ENCODE measurements around the gene CD63. TPM values are rescaled to one million over a fixed set of nuclear protein-coding genes. Genes with fewer than 3 reads are reported as not detected.

CD63 gene
- total and polyA plus RNA-seq, 9 of the 15 experiments (the other 6 are each of a cell fraction or from before 2014, with no cell fraction given) = 313 to 735 (median 433) TPM

DNA sequence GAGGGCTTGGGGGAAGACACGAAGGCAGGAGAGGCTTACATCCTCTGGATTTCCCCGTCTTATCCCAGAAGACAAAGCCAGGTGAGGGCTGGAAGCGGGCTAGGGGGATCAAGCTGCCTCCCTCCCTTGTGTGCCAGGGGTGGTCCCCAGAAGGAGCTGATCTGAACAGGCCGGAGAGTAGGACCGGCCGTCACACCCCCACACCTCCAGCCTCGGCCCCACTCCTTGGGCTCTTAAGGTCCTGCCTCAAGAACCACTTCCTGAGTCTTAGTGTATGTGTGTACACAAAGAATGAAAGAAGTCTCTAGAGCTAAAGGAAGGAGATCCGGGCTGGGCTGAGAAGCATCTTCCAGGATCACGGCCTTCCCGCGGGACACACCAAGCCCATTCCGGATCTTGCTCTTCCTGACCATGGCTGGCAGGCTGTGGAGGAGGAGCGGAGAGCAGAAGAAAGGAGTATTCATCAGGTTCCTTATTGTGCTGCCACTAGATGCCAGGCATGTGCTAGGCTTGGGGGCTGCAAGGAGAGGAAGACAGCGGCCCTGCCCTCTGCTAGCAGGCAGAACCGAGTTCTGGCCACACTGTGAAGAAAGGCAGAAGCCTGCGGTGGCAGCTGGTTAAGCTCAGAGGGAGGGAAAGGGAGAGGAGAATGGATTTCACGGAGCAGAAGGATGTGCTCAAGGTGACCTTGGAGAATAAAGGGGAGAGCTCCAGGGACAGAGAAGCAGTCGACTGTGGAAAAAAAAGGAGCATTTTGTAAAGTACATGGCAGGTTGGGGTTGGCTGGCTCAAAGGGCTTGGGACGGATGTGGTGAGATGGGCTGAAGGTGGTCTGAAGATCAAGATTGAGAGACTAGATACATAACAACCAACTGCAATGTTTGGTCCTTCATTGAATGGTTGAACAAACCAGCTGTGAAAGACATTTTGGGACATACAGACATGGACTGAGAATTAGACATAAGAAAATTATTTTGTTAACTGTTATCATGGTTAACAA lies 1.3 kb upstream of the CD63 start (continued):
- TF ChIP-seq UBTF (IDR thresholded peaks at IDR 0.05; ENCODE audit: borderline replicate concordance in 1 of 2, low read depth in 2 of 2, low read length in 2 of 2) = 0 out of 4 replicates have a peak, but pooled peaks of 1 of the 2 experiments have one; percentile 15
- TF ChIP-seq, protein P1, sequence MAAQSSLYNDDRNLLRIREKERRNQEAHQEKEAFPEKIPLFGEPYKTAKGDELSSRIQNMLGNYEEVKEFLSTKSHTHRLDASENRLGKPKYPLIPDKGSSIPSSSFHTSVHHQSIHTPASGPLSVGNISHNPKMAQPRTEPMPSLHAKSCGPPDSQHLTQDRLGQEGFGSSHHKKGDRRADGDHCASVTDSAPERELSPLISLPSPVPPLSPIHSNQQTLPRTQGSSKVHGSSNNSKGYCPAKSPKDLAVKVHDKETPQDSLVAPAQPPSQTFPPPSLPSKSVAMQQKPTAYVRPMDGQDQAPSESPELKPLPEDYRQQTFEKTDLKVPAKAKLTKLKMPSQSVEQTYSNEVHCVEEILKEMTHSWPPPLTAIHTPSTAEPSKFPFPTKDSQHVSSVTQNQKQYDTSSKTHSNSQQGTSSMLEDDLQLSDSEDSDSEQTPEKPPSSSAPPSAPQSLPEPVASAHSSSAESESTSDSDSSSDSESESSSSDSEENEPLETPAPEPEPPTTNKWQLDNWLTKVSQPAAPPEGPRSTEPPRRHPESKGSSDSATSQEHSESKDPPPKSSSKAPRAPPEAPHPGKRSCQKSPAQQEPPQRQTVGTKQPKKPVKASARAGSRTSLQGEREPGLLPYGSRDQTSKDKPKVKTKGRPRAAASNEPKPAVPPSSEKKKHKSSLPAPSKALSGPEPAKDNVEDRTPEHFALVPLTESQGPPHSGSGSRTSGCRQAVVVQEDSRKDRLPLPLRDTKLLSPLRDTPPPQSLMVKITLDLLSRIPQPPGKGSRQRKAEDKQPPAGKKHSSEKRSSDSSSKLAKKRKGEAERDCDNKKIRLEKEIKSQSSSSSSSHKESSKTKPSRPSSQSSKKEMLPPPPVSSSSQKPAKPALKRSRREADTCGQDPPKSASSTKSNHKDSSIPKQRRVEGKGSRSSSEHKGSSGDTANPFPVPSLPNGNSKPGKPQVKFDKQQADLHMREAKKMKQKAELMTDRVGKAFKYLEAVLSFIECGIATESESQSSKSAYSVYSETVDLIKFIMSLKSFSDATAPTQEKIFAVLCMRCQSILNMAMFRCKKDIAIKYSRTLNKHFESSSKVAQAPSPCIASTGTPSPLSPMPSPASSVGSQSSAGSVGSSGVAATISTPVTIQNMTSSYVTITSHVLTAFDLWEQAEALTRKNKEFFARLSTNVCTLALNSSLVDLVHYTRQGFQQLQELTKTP (IDR thresholded peaks at IDR 0.05; ENCODE audit: low read depth in 1 of 2, partially characterized antibody in 2 of 2) = no peak
- no peak for TF ChIP-seq ILK (tag; IDR thresholded peaks at IDR 0.05; ENCODE audit: borderline replicate concordance, low read depth)
- no peak for TF ChIP-seq MTA1 (IDR thresholded peaks at IDR 0.05; ENCODE audit: borderline replicate concordance)
- no peak for TF ChIP-seq ZZZ3 (IDR thresholded peaks at IDR 0.05)
- no peak for TF ChIP-seq SLC30A9 (CRISPR knock-in tag; IDR thresholded peaks at IDR 0.05)
- TF ChIP-seq SRSF3 (IDR thresholded peaks at IDR 0.05; ENCODE audit: insufficient read depth, low read length) = no peak
- TF ChIP-seq EGR1 (conservative IDR thresholded peaks at IDR 0.05) = peak; percentile 53; the same call in 1 of the 2 replicates
- no peak for TF ChIP-seq ZC3H4 (CRISPR knock-in tag; IDR thresholded peaks at IDR 0.05; ENCODE audit: borderline replicate concordance)
- TF ChIP-seq ZNF707 (CRISPR knock-in tag; conservative IDR thresholded peaks at IDR 0.05) = no peak
- TF ChIP-seq TRIM25 (IDR thresholded peaks at IDR 0.05; ENCODE audit: borderline replicate concordance) = no peak
- no peak for TF ChIP-seq POLR2AphosphoS2 (IDR thresholded peaks at IDR 0.05; ENCODE audit: low read length)
- no peak for TF ChIP-seq DIDO1 (tag; IDR thresholded peaks at IDR 0.05; ENCODE audit: low read depth)
- TF ChIP-seq TRIM24 (IDR thresholded peaks at IDR 0.05) = no peak
- TF ChIP-seq ZNF583 (CRISPR knock-in tag; IDR thresholded peaks at IDR 0.05) = no peak
- peak; percentile 32; the same call in 1 of the 2 replicates for TF ChIP-seq SMAD4 (CRISPR knock-in tag; conservative IDR thresholded peaks at IDR 0.05)
- 0 out of 4 replicates have a peak, but pooled peaks of 1 of the 2 experiments have one; percentile 6 for TF ChIP-seq RAD21 (CRISPR knock-in tag; conservative IDR thresholded peaks at IDR 0.05 in 1 of 2, IDR thresholded peaks at IDR 0.05 in 1 of 2)
- TF ChIP-seq PRPF4 (IDR thresholded peaks at IDR 0.05; ENCODE audit: insufficient read depth, low read depth, low read length, poor library complexity, severe bottlenecking) = no peak

Data from K562 (cell line).